ENCODE data around the gene SPCS2.
"Not testable (repeated sequence)": the region's sequence is repeated elsewhere in the genome, so short reads cannot be mapped to it uniquely, and the experiment has no call there.

The SPCS2 gene

GRCh38 chr11:75004215-75004614 lies 55.1 kb downstream of the SPCS2 start:
- no peak for DNase-seq

- DNase-seq: no peak
Observed at GRCh38 chr11:75011357-75011756, 62.3 kb downstream of the SPCS2 start.

- DNase-seq: no peak
Observed at GRCh38 chr11:75011872-75012271, 62.8 kb downstream of the SPCS2 start.

DNA sequence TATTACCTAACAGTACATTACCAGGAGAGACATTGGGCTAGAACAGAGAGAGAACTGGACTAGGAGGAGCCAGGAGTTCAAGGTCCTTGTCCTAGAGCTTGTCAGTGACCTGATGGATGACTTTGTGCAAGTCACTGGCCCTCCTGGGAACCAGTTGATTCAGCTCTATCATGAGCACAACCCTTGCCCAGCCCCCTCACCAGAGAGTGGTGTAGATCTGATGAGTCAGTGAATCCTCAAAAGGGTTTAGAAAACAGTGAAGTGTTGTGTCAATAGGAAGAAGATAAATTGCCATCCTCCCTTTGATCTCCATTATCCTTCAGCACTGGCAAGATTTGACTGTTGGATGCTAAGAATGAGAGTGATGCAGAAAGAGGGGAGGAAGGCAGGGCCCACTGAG lies 64.0 kb downstream of the SPCS2 start:
- no peak for DNase-seq

DNA sequence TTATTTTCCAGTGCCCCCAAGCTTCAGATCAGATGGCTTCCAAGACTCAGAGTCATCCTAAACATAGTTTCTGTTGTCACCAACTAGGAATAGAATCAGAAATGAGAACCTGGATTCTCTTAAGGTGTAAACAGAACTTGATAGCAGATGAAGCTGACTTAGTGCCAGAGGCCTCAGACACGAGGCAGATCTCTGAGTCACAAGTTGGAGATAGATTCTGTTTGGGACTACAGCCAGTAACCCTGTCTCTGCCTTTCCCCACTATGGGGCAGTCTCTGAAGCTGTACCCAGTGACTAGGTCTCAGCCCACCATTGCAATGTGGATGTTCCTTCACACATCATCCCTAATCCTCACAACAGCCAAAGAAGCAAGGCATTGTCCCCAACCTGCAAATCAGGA lies 65.1 kb downstream of the SPCS2 start:
- DNase-seq: no peak

- DNase-seq: not testable (repeated sequence)
Observed at GRCh38 chr11:75019200-75019599, 70.1 kb downstream of the SPCS2 start.

GRCh38 chr11:75020328-75020727 lies 71.3 kb downstream of the SPCS2 start:
- DNase-seq: not testable (repeated sequence)

- DNase-seq: no peak
Observed at GRCh38 chr11:75022296-75022695, 73.2 kb downstream of the SPCS2 start.

- DNase-seq: peak; percentile 45
Observed at GRCh38 chr11:75022759-75023396, 73.8 kb downstream of the SPCS2 start.

GRCh38 chr11:75023446-75024067 lies 74.5 kb downstream of the SPCS2 start:
- DNase-seq: no peak

DNA sequence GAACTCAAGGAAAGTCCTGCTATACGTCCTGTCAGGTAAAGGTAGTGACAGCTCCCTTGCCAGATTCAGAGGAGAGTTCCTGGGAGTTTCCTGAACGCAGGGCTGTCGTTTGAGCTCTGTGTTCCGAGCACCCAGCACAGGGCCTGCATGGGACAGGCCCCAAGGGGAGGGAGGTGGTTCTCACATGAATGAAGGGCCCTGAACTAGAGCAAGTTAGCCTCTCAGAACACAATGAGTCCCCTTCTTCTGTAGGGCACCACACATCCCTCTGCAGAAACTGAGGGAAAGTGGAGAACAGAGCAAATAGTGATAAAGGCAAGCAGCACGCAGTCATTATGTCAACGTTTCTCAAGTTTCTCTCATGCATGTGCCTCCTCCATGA lies 75.0 kb downstream of the SPCS2 start:
- no peak for DNase-seq

GRCh38 chr11:75024764-75025211 lies 75.7 kb downstream of the SPCS2 start:
- no peak for DNase-seq

DNA sequence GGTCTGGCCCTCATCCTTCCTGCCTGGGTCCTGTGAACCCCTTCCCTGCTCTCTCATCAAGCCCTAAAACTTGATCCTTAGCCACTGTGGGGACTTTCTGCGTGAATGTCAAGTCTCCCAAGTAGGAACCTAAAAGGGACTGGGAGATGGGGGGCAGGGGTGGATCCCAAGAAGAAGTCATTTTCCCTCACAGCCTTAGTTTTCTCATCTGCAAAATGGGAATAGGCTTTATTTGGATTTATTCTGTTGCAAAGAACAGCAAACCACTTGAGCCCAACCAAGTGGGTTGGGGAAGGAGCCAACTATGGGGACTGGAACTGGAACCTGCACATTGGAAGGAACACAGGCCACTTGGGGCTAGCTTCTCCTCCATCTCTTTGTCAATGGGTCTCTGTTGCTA lies 76.5 kb downstream of the SPCS2 start:
- no peak for DNase-seq

DNA sequence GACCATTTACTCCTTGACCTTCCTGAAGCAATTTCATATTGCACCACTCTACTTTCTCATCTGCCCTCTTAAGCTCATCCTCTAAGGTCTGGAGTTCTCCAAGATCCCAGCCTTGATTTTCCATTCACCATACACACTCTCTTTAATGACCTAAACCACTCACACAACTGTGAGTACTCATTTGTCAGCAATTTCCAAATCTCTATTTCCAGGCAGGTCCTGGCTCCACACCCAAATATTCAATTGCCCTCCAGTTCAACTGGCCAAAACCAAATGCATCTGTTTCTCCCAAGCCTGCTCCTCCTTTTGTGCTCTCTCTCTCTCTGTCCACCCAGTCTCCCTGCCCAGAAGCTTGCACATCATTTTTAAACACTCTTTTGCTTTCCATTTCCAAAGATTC lies 79.3 kb downstream of the SPCS2 start:
- no peak for DNase-seq
